Measurements from ENCODE around the gene FAIM2. TPM values are rescaled to one million over a fixed set of nuclear protein-coding genes. Genes with fewer than 3 reads are reported as not detected.

The FAIM2 gene
- total RNA-seq, 1 experiment from 2014 or later, result 0.22 TPM

DNA sequence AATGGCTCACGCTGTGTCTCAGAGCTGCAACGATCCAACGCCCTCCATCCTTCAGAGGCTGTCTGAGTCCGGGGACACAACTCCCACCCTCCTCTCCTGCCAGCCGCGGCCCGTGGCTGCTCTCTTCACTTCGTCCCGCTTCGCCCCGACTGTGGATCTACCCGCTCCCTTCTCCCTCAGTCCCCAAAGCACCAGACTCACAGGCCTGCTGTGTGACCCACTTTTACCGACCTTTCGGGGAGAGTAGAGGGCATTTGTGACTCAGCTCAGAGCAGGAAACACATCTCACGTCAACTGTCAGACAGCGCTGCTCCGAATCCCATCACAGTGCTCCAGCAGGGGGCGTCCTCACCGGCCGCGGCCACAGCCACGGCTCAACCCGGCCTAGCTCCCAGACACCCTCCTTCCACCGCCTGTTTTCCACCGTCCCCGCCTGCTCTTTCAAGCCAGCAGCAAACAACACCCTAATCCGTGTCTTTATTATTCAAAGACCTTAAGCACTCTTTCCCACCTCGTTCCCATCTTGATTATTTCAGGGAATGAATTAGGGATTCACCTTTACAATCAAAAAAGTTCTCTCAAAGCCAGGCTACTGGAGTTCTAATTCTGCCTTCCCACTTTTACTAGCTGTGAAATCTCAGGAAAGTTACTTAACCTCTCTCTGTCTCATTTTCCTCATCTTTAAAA lies 41.8 kb upstream of the FAIM2 start (continued):
- TF ChIP-seq, protein P1, sequence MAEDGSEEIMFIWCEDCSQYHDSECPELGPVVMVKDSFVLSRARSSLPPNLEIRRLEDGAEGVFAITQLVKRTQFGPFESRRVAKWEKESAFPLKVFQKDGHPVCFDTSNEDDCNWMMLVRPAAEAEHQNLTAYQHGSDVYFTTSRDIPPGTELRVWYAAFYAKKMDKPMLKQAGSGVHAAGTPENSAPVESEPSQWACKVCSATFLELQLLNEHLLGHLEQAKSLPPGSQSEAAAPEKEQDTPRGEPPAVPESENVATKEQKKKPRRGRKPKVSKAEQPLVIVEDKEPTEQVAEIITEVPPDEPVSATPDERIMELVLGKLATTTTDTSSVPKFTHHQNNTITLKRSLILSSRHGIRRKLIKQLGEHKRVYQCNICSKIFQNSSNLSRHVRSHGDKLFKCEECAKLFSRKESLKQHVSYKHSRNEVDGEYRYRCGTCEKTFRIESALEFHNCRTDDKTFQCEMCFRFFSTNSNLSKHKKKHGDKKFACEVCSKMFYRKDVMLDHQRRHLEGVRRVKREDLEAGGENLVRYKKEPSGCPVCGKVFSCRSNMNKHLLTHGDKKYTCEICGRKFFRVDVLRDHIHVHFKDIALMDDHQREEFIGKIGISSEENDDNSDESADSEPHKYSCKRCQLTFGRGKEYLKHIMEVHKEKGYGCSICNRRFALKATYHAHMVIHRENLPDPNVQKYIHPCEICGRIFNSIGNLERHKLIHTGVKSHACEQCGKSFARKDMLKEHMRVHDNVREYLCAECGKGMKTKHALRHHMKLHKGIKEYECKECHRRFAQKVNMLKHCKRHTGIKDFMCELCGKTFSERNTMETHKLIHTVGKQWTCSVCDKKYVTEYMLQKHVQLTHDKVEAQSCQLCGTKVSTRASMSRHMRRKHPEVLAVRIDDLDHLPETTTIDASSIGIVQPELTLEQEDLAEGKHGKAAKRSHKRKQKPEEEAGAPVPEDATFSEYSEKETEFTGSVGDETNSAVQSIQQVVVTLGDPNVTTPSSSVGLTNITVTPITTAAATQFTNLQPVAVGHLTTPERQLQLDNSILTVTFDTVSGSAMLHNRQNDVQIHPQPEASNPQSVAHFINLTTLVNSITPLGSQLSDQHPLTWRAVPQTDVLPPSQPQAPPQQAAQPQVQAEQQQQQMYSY (CRISPR knock-in tag; IDR thresholded peaks at IDR 0.05), result 0 out of 2 replicates have a peak, but pooled peaks have one; percentile 44
- TF ChIP-seq, protein P2, sequence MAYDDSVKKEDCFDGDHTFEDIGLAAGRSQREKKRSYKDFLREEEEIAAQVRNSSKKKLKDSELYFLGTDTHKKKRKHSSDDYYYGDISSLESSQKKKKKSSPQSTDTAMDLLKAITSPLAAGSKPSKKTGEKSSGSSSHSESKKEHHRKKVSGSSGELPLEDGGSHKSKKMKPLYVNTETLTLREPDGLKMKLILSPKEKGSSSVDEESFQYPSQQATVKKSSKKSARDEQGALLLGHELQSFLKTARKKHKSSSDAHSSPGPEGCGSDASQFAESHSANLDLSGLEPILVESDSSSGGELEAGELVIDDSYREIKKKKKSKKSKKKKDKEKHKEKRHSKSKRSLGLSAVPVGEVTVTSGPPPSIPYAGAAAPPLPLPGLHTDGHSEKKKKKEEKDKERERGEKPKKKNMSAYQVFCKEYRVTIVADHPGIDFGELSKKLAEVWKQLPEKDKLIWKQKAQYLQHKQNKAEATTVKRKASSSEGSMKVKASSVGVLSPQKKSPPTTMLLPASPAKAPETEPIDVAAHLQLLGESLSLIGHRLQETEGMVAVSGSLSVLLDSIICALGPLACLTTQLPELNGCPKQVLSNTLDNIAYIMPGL (CRISPR knock-in tag; IDR thresholded peaks at IDR 0.05), result no peak
- TF ChIP-seq ZNF232 (CRISPR knock-in tag; IDR thresholded peaks at IDR 0.05) (no peak), CREM (CRISPR knock-in tag; IDR thresholded peaks at IDR 0.05) (no peak; the same call in 1 of the 2 replicates), RORB (CRISPR knock-in tag; IDR thresholded peaks at IDR 0.05) (no peak), ZNF416 (CRISPR knock-in tag; IDR thresholded peaks at IDR 0.05) (no peak)
- TF ChIP-seq, protein P3, sequence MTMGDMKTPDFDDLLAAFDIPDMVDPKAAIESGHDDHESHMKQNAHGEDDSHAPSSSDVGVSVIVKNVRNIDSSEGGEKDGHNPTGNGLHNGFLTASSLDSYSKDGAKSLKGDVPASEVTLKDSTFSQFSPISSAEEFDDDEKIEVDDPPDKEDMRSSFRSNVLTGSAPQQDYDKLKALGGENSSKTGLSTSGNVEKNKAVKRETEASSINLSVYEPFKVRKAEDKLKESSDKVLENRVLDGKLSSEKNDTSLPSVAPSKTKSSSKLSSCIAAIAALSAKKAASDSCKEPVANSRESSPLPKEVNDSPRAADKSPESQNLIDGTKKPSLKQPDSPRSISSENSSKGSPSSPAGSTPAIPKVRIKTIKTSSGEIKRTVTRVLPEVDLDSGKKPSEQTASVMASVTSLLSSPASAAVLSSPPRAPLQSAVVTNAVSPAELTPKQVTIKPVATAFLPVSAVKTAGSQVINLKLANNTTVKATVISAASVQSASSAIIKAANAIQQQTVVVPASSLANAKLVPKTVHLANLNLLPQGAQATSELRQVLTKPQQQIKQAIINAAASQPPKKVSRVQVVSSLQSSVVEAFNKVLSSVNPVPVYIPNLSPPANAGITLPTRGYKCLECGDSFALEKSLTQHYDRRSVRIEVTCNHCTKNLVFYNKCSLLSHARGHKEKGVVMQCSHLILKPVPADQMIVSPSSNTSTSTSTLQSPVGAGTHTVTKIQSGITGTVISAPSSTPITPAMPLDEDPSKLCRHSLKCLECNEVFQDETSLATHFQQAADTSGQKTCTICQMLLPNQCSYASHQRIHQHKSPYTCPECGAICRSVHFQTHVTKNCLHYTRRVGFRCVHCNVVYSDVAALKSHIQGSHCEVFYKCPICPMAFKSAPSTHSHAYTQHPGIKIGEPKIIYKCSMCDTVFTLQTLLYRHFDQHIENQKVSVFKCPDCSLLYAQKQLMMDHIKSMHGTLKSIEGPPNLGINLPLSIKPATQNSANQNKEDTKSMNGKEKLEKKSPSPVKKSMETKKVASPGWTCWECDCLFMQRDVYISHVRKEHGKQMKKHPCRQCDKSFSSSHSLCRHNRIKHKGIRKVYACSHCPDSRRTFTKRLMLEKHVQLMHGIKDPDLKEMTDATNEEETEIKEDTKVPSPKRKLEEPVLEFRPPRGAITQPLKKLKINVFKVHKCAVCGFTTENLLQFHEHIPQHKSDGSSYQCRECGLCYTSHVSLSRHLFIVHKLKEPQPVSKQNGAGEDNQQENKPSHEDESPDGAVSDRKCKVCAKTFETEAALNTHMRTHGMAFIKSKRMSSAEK (CRISPR knock-in tag; IDR thresholded peaks at IDR 0.05; ENCODE audit: borderline replicate concordance), result 0 out of 2 replicates have a peak, but pooled peaks have one; percentile 20
- TF ChIP-seq, protein P4, sequence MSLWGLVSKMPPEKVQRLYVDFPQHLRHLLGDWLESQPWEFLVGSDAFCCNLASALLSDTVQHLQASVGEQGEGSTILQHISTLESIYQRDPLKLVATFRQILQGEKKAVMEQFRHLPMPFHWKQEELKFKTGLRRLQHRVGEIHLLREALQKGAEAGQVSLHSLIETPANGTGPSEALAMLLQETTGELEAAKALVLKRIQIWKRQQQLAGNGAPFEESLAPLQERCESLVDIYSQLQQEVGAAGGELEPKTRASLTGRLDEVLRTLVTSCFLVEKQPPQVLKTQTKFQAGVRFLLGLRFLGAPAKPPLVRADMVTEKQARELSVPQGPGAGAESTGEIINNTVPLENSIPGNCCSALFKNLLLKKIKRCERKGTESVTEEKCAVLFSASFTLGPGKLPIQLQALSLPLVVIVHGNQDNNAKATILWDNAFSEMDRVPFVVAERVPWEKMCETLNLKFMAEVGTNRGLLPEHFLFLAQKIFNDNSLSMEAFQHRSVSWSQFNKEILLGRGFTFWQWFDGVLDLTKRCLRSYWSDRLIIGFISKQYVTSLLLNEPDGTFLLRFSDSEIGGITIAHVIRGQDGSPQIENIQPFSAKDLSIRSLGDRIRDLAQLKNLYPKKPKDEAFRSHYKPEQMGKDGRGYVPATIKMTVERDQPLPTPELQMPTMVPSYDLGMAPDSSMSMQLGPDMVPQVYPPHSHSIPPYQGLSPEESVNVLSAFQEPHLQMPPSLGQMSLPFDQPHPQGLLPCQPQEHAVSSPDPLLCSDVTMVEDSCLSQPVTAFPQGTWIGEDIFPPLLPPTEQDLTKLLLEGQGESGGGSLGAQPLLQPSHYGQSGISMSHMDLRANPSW (CRISPR knock-in tag; conservative IDR thresholded peaks at IDR 0.05; ENCODE audit: low read depth), result no peak
- TF ChIP-seq, protein P5, sequence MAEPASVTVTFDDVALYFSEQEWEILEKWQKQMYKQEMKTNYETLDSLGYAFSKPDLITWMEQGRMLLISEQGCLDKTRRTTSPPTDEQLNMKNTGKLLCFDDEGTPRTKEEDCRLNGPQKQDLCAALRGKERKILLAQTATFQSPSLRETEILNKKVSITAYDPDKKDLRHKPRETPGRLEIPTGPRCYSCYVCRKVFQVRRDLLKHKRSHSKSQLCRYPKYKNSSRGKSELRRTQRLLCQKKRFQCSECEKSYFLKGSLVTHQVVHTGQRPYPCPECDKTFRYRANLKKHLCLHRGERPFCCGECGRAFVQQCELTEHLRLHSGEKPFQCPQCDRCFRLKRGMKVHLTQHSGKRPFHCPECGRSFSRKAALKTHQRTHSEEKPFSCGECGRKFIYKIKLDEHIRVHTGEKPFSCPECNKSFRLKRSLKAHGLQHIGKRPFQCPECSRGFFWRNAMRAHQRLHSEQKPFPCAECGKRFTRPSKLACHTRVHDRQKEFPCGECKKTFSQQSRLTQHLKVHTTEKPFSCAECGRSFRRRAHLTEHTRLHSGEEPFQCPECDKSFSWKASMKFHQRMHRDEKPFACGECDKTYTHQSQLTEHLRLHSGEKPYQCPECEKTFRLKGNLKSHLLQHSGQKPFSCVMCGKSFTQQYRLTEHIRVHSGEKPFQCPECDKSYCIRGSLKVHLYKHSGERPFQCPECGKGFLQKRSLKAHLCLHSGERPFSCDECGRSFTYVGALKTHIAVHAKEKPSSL (CRISPR knock-in tag; conservative IDR thresholded peaks at IDR 0.05), result no peak
- TF ChIP-seq, protein P6, sequence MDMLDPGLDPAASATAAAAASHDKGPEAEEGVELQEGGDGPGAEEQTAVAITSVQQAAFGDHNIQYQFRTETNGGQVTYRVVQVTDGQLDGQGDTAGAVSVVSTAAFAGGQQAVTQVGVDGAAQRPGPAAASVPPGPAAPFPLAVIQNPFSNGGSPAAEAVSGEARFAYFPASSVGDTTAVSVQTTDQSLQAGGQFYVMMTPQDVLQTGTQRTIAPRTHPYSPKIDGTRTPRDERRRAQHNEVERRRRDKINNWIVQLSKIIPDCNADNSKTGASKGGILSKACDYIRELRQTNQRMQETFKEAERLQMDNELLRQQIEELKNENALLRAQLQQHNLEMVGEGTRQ (CRISPR knock-in tag; IDR thresholded peaks at IDR 0.05), result no peak
